Stomach (tissue), 9 donors: ENCODE results near the gene AMPD3. TPM values are rescaled to one million over a fixed set of nuclear protein-coding genes. Genes with fewer than 3 reads are reported as not detected.
A peak's percentile ranks its signal among the peaks of the same experiment; 100 is the strongest.

Source experiments
- DNase-seq, 2 donors: peaks; one replicate each; pipeline versions ENCODE4 v3.0.0 to v3.0.0-alpha.2; 2013 to 2019
- H3K27ac ChIP-seq, 5 donors: fragments of 200-600 bp in 4 of 5; sonication (generic) in 4 of 5; one replicate each; pipeline ENCODE4 v1.5.1; 2013 to 2019; ENCODE audit warnings: mild to moderate bottlenecking in 1 of 5, moderate library complexity in 1 of 5
- H3K27me3 ChIP-seq, 3 donors: fragments of 200-600 bp; sonication (generic); one replicate each; pipeline ENCODE4 v1.5.1; 2017 to 2019; ENCODE audit warnings: mixed run types in 1 of 3
- H3K36me3 ChIP-seq, 4 donors: fragments of 200-600 bp; sonication (generic); 1 replicate in 3 of 4; 2 replicates in 1 of 4; pipeline ENCODE4 v1.5.1; 2016 to 2019
- H3K4me1 ChIP-seq, 4 donors: fragments of 200-600 bp; sonication (generic); one replicate each; pipeline ENCODE4 v1.5.1; 2016 to 2019
- H3K4me3 ChIP-seq, 4 donors: fragments of 200-600 bp; sonication (generic) in 3 of 4; one replicate each; pipeline ENCODE4 v1.5.1; 2016 to 2019; ENCODE audit warnings: mild to moderate bottlenecking in 1 of 4
- H3K9me3 ChIP-seq, 4 donors: fragments of 200-600 bp; sonication (generic); one replicate each; pipeline ENCODE4 v1.5.1; 2016 to 2019
- CTCF ChIP-seq, 7 experiments: fragments of 450-650 bp in 4 of 7; fragments of 200-600 bp in 3 of 7; sonication (generic) in 3 of 7; IDR thresholded peaks; one replicate each; pipeline ENCODE4 v1.5.1; 2016 to 2019; ENCODE audit warnings: antibody characterized with exemption in 7 of 7, control low read depth in 2 of 7, mild to moderate bottlenecking in 1 of 7
- EP300 ChIP-seq: sonication (generic); formaldehyde crosslinking; IDR thresholded peaks from one replicate; pipeline ENCODE4 v1.6.1; 2017; ENCODE audit warnings: antibody characterized with exemption
- POLR2A ChIP-seq, 4 donors: fragments of 450-650 bp; IDR thresholded peaks; one replicate each; pipeline ENCODE4 v1.6.1; 2016; ENCODE audit warnings: antibody characterized with exemption in 4 of 4, control low read depth in 2 of 4, mild to moderate bottlenecking in 1 of 4, moderate library complexity in 1 of 4
- POLR2AphosphoS5 ChIP-seq, 3 donors: sonication (generic); formaldehyde crosslinking; IDR thresholded peaks; one replicate each; pipeline ENCODE4 v1.6.1; 2016; ENCODE audit warnings: antibody characterized with exemption in 3 of 3
- WGBS, 5 donors: extraction: QIAGEN DNeasy Blood & Tissue Kit in 3 of 5; methylation state at CpG; one replicate each; pipeline versions ENCODE4 v1.1.5 to v1.1.7; 2013 to 2018; 5-methylcytosine and 5-hydroxymethylcytosine counted together
- intact Hi-C: fragments of 100-400 bp; cut with DNase I; formaldehyde crosslinking; loops from one replicate; pipeline ENCODE4 v1.15.1; 2023; ENCODE audit warnings: low total_unique reads
- polyA plus RNA-seq, 3 donors: library from polyadenylated mRNA; stranded (reverse); fragments of 200-250 nt; gene quantifications; one replicate each; pipeline ENCODE4 v1.2.3, GENCODE V29; 2013
- total RNA-seq, 5 donors: library from RNA; depleted of rRNA; stranded (reverse); fragments of >200 nt; gene quantifications; one replicate each; pipeline versions ENCODE4 v1.1.0 to v1.2.3, GENCODE V29; 2014 to 2016
- donor health status: healthy with polysubstance abuse.
- donor health status: Bipolar disorder and iron deficiency.
- donor health status: healthy.

AMPD3 gene
- total and polyA plus RNA-seq, 8 donors = 4.1 to 20.4 (median 8.5) TPM

GRCh38 chr11:10526974-10527918, 72.2 kb downstream of the AMPD3 start:
- WGBS, 5 donors = 58 to 69% (median 66%) methylated on average over 6 of the region's 6 CpGs
- intact Hi-C loops = no loop called here
- Histone ChIP-seq H3K27me3 (no peaks in the 10 kb centered on the region), H3K27ac (peak overlapping the region in 3 of 5 donors; percentile 22 to 67 (median 58)), H3K9me3 (no peaks in the 10 kb centered on the region), H3K4me3 (no peak overlapping the region), H3K36me3 (peaks cover 4 to 86% (median 86%) of the 10 kb centered on the region in 4 donors), H3K4me1 (peaks cover 0 to 38% (median 9%) of the 10 kb centered on the region in 4 donors)
- no peak for TF ChIP-seq EP300
- DNase-seq = no peak

GRCh38 chr11:10528121-10528520, 73.1 kb downstream of the AMPD3 start:
- H3K27me3 ChIP-seq = no peaks in the 10 kb centered on the region
- peaks cover 0 to 30% (median 6%) of the 10 kb centered on the region in 4 donors for H3K4me1 ChIP-seq
- no peaks in the 10 kb centered on the region for H3K9me3 ChIP-seq
- no peak overlapping the region for H3K4me3 ChIP-seq
- TF ChIP-seq POLR2A (IDR thresholded peaks at IDR 0.05) (no peak), EP300 (no peak), CTCF (IDR thresholded peaks at IDR 0.05) (no peak), POLR2AphosphoS5 (IDR thresholded peaks at IDR 0.05) (no peak)
- H3K27ac ChIP-seq = peak overlapping the region in 1 of 5 donors; percentile 58
- intact Hi-C loops = no loop called here
- peaks cover 9 to 85% (median 85%) of the 10 kb centered on the region in 4 donors for H3K36me3 ChIP-seq
- no peak for DNase-seq

- intact Hi-C loops = no loop called here
- peaks cover 9 to 85% (median 83%) of the 10 kb centered on the region in 4 donors for H3K36me3 ChIP-seq
- peaks cover 0 to 28% (median 6%) of the 10 kb centered on the region in 4 donors for H3K4me1 ChIP-seq
- no peaks in the 10 kb centered on the region for H3K27me3 ChIP-seq
- H3K9me3 ChIP-seq = no peaks in the 10 kb centered on the region
- H3K27ac ChIP-seq = no peak overlapping the region
- WGBS, 5 donors = 73 to 78% (median 76%) methylated on average over 2 of the region's 2 CpGs
- H3K4me3 ChIP-seq = no peak overlapping the region
- DNase-seq = no peak
- TF ChIP-seq POLR2A (IDR thresholded peaks at IDR 0.05) (no peak), CTCF (IDR thresholded peaks at IDR 0.05) (no peak), EP300 (no peak), POLR2AphosphoS5 (IDR thresholded peaks at IDR 0.05) (no peak)
These were observed 74.2 kb downstream of the AMPD3 start for GRCh38 chr11:10529279-10529678.

- H3K27me3 ChIP-seq = no peaks in the 10 kb centered on the region
- no peak overlapping the region for H3K4me3 ChIP-seq
- peaks cover 0 to 19% (median 4%) of the 10 kb centered on the region in 4 donors for H3K4me1 ChIP-seq
- intact Hi-C loops = no loop called here
- peaks cover 9 to 56% (median 55%) of the 10 kb centered on the region in 4 donors for H3K36me3 ChIP-seq
- WGBS, 5 donors = 81 to 92% (median 89%) methylated on average over 2 of the region's 2 CpGs
- no peak overlapping the region for H3K27ac ChIP-seq
- TF ChIP-seq POLR2A (IDR thresholded peaks at IDR 0.05) = no peak
- no peak for TF ChIP-seq CTCF (IDR thresholded peaks at IDR 0.05)
- no peak for TF ChIP-seq EP300
- no peak for TF ChIP-seq POLR2AphosphoS5 (IDR thresholded peaks at IDR 0.05)
- no peaks in the 10 kb centered on the region for H3K9me3 ChIP-seq
- no peak for DNase-seq
These were observed 77.5 kb downstream of the AMPD3 start for GRCh38 chr11:10532526-10532925.

GRCh38 chr11:10533323-10533722, 78.3 kb downstream of the AMPD3 start:
- Histone ChIP-seq H3K36me3 (peaks cover 9 to 51% (median 48%) of the 10 kb centered on the region in 4 donors), H3K4me3 (no peak overlapping the region), H3K27me3 (no peaks in the 10 kb centered on the region), H3K9me3 (no peaks in the 10 kb centered on the region), H3K27ac (no peak overlapping the region), H3K4me1 (peaks cover 0 to 11% (median 4%) of the 10 kb centered on the region in 4 donors)
- TF ChIP-seq POLR2AphosphoS5 (IDR thresholded peaks at IDR 0.05) (no peak), EP300 (no peak), CTCF (IDR thresholded peaks at IDR 0.05) (no peak), POLR2A (IDR thresholded peaks at IDR 0.05) (no peak)
- intact Hi-C loops = no loop called here
- no peak for DNase-seq
